HepG2 (cell line): ENCODE results near the gene LGALS3. TPM values are rescaled to one million over a fixed set of nuclear protein-coding genes. Genes with fewer than 3 reads are reported as not detected.

Source experiments
- ATAC-seq: fragments of 200-7000 bp; cut with Tn5 transposase; 3 replicates; pipeline ENCODE4 v1.9.1; 2020; ENCODE audit warnings: mild to moderate bottlenecking, moderate library complexity
- BruUV-seq: library from RNA; stranded (reverse); fragments of 400-500 nt; replicated peaks from 2 replicates; lab custom pipeline; 2021; lab: Mats Ljungman, UMichigan
- CTCF ChIA-PET: fragments of 300-600 bp; formaldehyde crosslinking; extraction: SDS; loops from one replicate; lab custom pipeline; 2021; ENCODE audit warnings: low total read pairs, inconsistent platforms, low intra/inter-chr PET ratio; lab: Yijun Ruan, JAX
- POLR2A ChIA-PET: fragments of 350-600 bp; sonication (Branson Sonifier 250); formaldehyde crosslinking; loops from one replicate; lab custom pipeline; 2020; ENCODE audit warnings: antibody characterized with exemption, inconsistent platforms; lab: Yijun Ruan, JAX
- DNase-seq: peaks from one replicate; pipeline ENCODE4 v3.0.0-alpha.2; 2015; ENCODE audit warnings: low spot score
- FAIRE-seq: peaks from 3 replicates; lab custom pipeline; 2011; peaks lifted over from hg19 to GRCh38; lab: Jason Lieb, UNC
- H2AFZ ChIP-seq: one replicate; pipeline ENCODE4 v1.6.1; 2011; ENCODE audit warnings: low read length, inconsistent platforms
- H3K27ac ChIP-seq: fragments of 300-600 bp; 3 replicates; pipeline ENCODE4 v1.8.0; 2011; ENCODE audit warnings: mixed run types, mild to moderate bottlenecking, mixed read lengths, low read length, inconsistent platforms; ENCODE audit not compliant: insufficient read depth; ENCODE audit errors: extremely low read length
- H3K27me3 ChIP-seq, 2 experiments: fragments of 200-600 bp in 1 of 2; 2 replicates in 1 of 2; 3 replicates in 1 of 2; pipeline versions ENCODE4 v1.6.0 to v1.8.0; 2011; ENCODE audit warnings: low read length in 2 of 2, mild to moderate bottlenecking in 2 of 2, moderate library complexity in 2 of 2, inconsistent platforms in 1 of 2; ENCODE audit not compliant: insufficient read depth in 2 of 2, control insufficient read depth in 1 of 2
- H3K36me3 ChIP-seq, 2 experiments: fragments of 200-600 bp in 1 of 2; replicated peaks in 1 of 2; 2 replicates in 1 of 2; 3 replicates in 1 of 2; pipeline versions ENCODE4 v1.5.1 to v1.8.0; 2011; ENCODE audit warnings: low read length in 2 of 2, inconsistent platforms in 1 of 2; ENCODE audit not compliant: insufficient read depth in 2 of 2, control insufficient read depth in 1 of 2
- H3K4me1 ChIP-seq: 2 replicates; pipeline ENCODE4 v1.5.1; 2012; ENCODE audit warnings: low read length, inconsistent platforms; ENCODE audit not compliant: insufficient read depth
- H3K4me2 ChIP-seq: 2 replicates; pipeline ENCODE4 v1.6.0; 2011; ENCODE audit warnings: low read depth, low read length, inconsistent platforms
- H3K4me3 ChIP-seq, 3 experiments: fragments of 200-600 bp in 1 of 3; sonication (generic), shearing (Covaris generic) in 1 of 3; replicated peaks in 1 of 3; 2 replicates each; pipeline ENCODE4 v1.5.1; 2011 to 2016; ENCODE audit warnings: low read length in 3 of 3, inconsistent platforms in 2 of 3, low read depth in 2 of 3, mild to moderate bottlenecking in 2 of 3, control low read depth in 1 of 3, mixed read lengths in 1 of 3; ENCODE audit not compliant: insufficient read depth in 1 of 3
- H3K79me2 ChIP-seq: one replicate; pipeline ENCODE4 v1.6.1; 2011; ENCODE audit warnings: low read length, inconsistent platforms; ENCODE audit not compliant: insufficient read depth
- H3K9ac ChIP-seq: 2 replicates; pipeline ENCODE4 v1.6.0; 2011; ENCODE audit warnings: mild to moderate bottlenecking, low read depth, low read length, inconsistent platforms; ENCODE audit not compliant: insufficient read depth
- H3K9me3 ChIP-seq: 2 replicates; pipeline ENCODE4 v1.5.1; 2012; ENCODE audit warnings: mild to moderate bottlenecking, low read length
- H4K20me1 ChIP-seq: 2 replicates; pipeline ENCODE4 v1.6.0; 2011; ENCODE audit warnings: inconsistent platforms, mild to moderate bottlenecking, low read length, moderate library complexity; ENCODE audit not compliant: insufficient read depth
- CAMTA2 ChIP-seq: sonication (generic); formaldehyde crosslinking; IDR thresholded peaks from 2 replicates; pipeline ENCODE4 v1.4.0; 2020; ENCODE audit warnings: mild to moderate bottlenecking, missing genetic modification reagents, borderline replicate concordance
- ZNF121 ChIP-seq: sonication (generic); formaldehyde crosslinking; IDR thresholded peaks from 2 replicates; pipeline ENCODE4 v1.5.0; 2020; ENCODE audit warnings: mild to moderate bottlenecking, missing genetic modification reagents
- WGBS: methylation state at CpG from one replicate; pipeline ENCODE4 v1.1.6; 2017; ENCODE audit warnings: low lambda C conversion rate; 5-methylcytosine and 5-hydroxymethylcytosine counted together
- in situ Hi-C: cut with HindIII; loops from 2 replicates; pipeline ENCODE4 v1.10.0; 2017; ENCODE audit warnings: low pct_unique_long_range_greater_than_20kb; ENCODE audit not compliant: extremely low pct_ligation_motif_present
- intact Hi-C: fragments of 100-400 bp; cut with micrococcal nuclease; formaldehyde crosslinking; loops from one replicate; pipeline ENCODE4 v1.10.0; 2022; ENCODE audit not compliant: unreplicated experiment
- polyA plus RNA-seq, 8 experiments: library from polyadenylated mRNA; depleted of rRNA in 3 of 8; stranded (reverse) in 7 of 8; unstranded in 1 of 8; fragments of >200 nt; fragmentation: Illumina TruSeq in 4 of 8; extraction: Trizol in 4 of 8; gene quantifications; 2 replicates each; pipeline versions ENCODE4 v1.2.1 to v1.2.3, GENCODE V29; 2011 to 2016; ENCODE audit warnings: low read depth in 4 of 8, missing spikeins in 1 of 8, mixed read lengths in 1 of 8; ENCODE audit not compliant: insufficient read depth in 1 of 8
- total RNA-seq, 5 experiments: library from RNA; depleted of rRNA; stranded (reverse); fragments of >200 nt; fragmentation: Illumina TruSeq; extraction: Trizol; gene quantifications; 2 replicates each; pipeline ENCODE4 v1.2.3, GENCODE V29; 2016; ENCODE audit warnings: low read depth in 1 of 5
- TF ChIP-seq, protein P1 (sequence below): sonication (generic); formaldehyde crosslinking; IDR thresholded peaks from 2 replicates; pipeline ENCODE4 v1.5.1; 2020; ENCODE audit warnings: mild to moderate bottlenecking, missing genetic modification reagents, moderate library complexity

Gene LGALS3
- total and polyA plus RNA-seq, 2 of the 13 experiments (the other 11 are each of a cell fraction or from before 2014, with no cell fraction given): 5.0 to 97.4 TPM

DNA sequence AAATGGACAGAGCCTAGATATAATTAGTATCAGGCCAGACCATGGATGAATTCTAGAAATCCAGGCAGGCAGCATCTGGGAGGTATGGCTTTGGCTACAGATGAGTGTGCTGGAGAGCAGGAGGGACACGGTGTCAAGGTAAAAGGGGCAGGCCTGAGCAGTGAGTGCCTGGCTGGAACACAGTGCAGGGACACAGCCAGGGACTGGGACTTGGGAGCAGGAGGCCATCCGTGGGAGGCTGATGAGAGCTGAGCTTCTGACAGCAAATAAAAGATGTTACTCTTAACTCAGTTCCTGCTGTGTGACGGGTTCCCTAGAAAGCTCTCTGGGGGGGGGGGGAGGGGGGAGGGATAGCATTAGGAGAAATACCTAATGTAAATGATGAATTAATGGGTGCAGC is 13.6 kb upstream of the LGALS3 start:
- POLR2A ChIA-PET: interaction anchor here (2.1 to 3.9 kb wide), 2 partner anchors 8 to 12 kb away, joined by 9 to 19 read pairs; no protein-coding TSS in a partner anchor

More for the DNA sequence above, 13.6 kb upstream of the LGALS3 start:
- CTCF ChIA-PET: no interaction called here
- H3K27me3 ChIP-seq: no peaks in the 10 kb centered on the region
- in situ Hi-C loops (no loop called here), intact Hi-C loops (loop anchor here (2.0 kb wide), 1 partner anchor 13 kb away; the partner anchor contains the start of gene LGALS3)
- H4K20me1 ChIP-seq: no peaks in the 10 kb centered on the region
- H3K9me3 ChIP-seq: no peaks in the 10 kb centered on the region
- H3K27ac ChIP-seq: peak overlapping the region; percentile 21
- ATAC-seq: peak; percentile 53
- TF ChIP-seq CAMTA2 (CRISPR knock-in tag): no peak
- peak; percentile 74 for TF ChIP-seq ZNF121 (CRISPR knock-in tag)
- TF ChIP-seq, protein P1, sequence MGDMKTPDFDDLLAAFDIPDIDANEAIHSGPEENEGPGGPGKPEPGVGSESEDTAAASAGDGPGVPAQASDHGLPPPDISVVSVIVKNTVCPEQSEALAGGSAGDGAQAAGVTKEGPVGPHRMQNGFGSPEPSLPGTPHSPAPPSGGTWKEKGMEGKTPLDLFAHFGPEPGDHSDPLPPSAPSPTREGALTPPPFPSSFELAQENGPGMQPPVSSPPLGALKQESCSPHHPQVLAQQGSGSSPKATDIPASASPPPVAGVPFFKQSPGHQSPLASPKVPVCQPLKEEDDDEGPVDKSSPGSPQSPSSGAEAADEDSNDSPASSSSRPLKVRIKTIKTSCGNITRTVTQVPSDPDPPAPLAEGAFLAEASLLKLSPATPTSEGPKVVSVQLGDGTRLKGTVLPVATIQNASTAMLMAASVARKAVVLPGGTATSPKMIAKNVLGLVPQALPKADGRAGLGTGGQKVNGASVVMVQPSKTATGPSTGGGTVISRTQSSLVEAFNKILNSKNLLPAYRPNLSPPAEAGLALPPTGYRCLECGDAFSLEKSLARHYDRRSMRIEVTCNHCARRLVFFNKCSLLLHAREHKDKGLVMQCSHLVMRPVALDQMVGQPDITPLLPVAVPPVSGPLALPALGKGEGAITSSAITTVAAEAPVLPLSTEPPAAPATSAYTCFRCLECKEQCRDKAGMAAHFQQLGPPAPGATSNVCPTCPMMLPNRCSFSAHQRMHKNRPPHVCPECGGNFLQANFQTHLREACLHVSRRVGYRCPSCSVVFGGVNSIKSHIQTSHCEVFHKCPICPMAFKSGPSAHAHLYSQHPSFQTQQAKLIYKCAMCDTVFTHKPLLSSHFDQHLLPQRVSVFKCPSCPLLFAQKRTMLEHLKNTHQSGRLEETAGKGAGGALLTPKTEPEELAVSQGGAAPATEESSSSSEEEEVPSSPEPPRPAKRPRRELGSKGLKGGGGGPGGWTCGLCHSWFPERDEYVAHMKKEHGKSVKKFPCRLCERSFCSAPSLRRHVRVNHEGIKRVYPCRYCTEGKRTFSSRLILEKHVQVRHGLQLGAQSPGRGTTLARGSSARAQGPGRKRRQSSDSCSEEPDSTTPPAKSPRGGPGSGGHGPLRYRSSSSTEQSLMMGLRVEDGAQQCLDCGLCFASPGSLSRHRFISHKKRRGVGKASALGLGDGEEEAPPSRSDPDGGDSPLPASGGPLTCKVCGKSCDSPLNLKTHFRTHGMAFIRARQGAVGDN: peak; percentile 42
- H3K79me2 ChIP-seq: no peaks in the 10 kb centered on the region
- H3K36me3 ChIP-seq: no peaks in the 10 kb centered on the region
- no TSS peak for BruUV-seq
- 0 out of 2 replicates have a peak overlapping the region, but pooled peaks have one; percentile 24 for H3K4me2 ChIP-seq
- no peak for FAIRE-seq
- H3K4me1 ChIP-seq: peaks cover 55% of the 10 kb centered on the region
- no peak for DNase-seq
- no peak overlapping the region for H2AFZ ChIP-seq
- WGBS: 25% methylated on average over 3 of the region's 3 CpGs
- no peak overlapping the region for H3K9ac ChIP-seq
- no peak overlapping the region; a peak in 1 of 6 replicates for H3K4me3 ChIP-seq
